Osteoblast (primary cell): ENCODE data around the gene PHF23. TPM values are rescaled to one million over a fixed set of nuclear protein-coding genes. Genes with fewer than 3 reads are reported as not detected.

Source experiments
- DNase-seq: peaks from one replicate; pipeline ENCODE4 v3.0.0; 2011; ENCODE audit warnings: low spot score, mixed read lengths; ENCODE audit not compliant: insufficient read length; ENCODE audit errors: missing footprints
- H2AFZ ChIP-seq: 2 replicates; pipeline ENCODE4 v1.6.0; 2011; ENCODE audit warnings: mild to moderate bottlenecking, low read length
- H3K27ac ChIP-seq: 2 replicates; pipeline ENCODE4 v1.5.1; 2011; ENCODE audit warnings: mild to moderate bottlenecking, low read depth, low read length, moderate library complexity
- H3K27me3 ChIP-seq: 2 replicates; pipeline ENCODE4 v1.6.0; 2012; ENCODE audit warnings: mild to moderate bottlenecking, control low read depth, inconsistent platforms, low read length, moderate library complexity; ENCODE audit not compliant: insufficient read depth
- H3K36me3 ChIP-seq: 2 replicates; pipeline ENCODE4 v1.5.1; 2011; ENCODE audit warnings: mild to moderate bottlenecking, low read length, control low read depth, moderate library complexity; ENCODE audit not compliant: insufficient read depth
- H3K4me1 ChIP-seq: 2 replicates; pipeline ENCODE4 v1.5.1; 2011; ENCODE audit warnings: mild to moderate bottlenecking, low read length, control low read depth, moderate library complexity; ENCODE audit not compliant: insufficient read depth
- H3K4me2 ChIP-seq: 2 replicates; pipeline ENCODE4 v1.6.0; 2011; ENCODE audit warnings: mild to moderate bottlenecking, low read length; ENCODE audit not compliant: insufficient read depth
- H3K4me3 ChIP-seq: fragments of 200-600 bp; sonication (generic); 3 replicates; pipeline ENCODE4 v1.5.1; 2012; ENCODE audit warnings: mild to moderate bottlenecking, low read length, inconsistent platforms; ENCODE audit not compliant: insufficient read depth
- H3K79me2 ChIP-seq: 2 replicates; pipeline ENCODE4 v1.6.0; 2012; ENCODE audit warnings: mild to moderate bottlenecking, low read length, control low read depth, inconsistent platforms; ENCODE audit not compliant: insufficient read depth
- H3K9me3 ChIP-seq: 2 replicates; pipeline ENCODE4 v1.5.1; 2011; ENCODE audit warnings: low read depth, low read length, control low read depth
- H4K20me1 ChIP-seq: 2 replicates; pipeline ENCODE4 v1.6.0; 2012; ENCODE audit warnings: mild to moderate bottlenecking, low read length, control low read depth; ENCODE audit not compliant: insufficient read depth
- CTCF ChIP-seq: IDR thresholded peaks from 2 replicates; pipeline ENCODE4 v1.5.1; 2011; ENCODE audit warnings: mild to moderate bottlenecking, low read depth, low read length, moderate library complexity; ENCODE audit errors: extremely low read depth
- total RNA-seq: library from RNA; depleted of rRNA; stranded (reverse); fragments of >200 nt; gene quantifications from 2 replicates; pipeline ENCODE4 v1.2.3, GENCODE V29; 2012

The PHF23 gene
- total RNA-seq, 1 donor: 53.2 TPM

GRCh38 chr17:7223375-7223774 lies 15.9 kb downstream of the PHF23 start:
- no peak for TF ChIP-seq CTCF
- H3K4me2 ChIP-seq: no peak overlapping the region
- DNase-seq: no peak
- H3K27ac ChIP-seq: no peak overlapping the region
- peaks cover 66% of the 10 kb centered on the region for H3K36me3 ChIP-seq
- peaks cover 21% of the 10 kb centered on the region for H3K4me1 ChIP-seq
- H4K20me1 ChIP-seq: peaks cover 48% of the 10 kb centered on the region
- peaks cover 42% of the 10 kb centered on the region for H3K79me2 ChIP-seq
- H3K9me3 ChIP-seq: no peaks in the 10 kb centered on the region
- H3K27me3 ChIP-seq: no peaks in the 10 kb centered on the region
- H3K4me3 ChIP-seq: no peak overlapping the region
- H2AFZ ChIP-seq: no peak overlapping the region

GRCh38 chr17:7222972-7223292 lies 16.3 kb downstream of the PHF23 start:
- H3K27me3 ChIP-seq: no peaks in the 10 kb centered on the region
- H3K27ac ChIP-seq: no peak overlapping the region
- H3K4me1 ChIP-seq: peaks cover 26% of the 10 kb centered on the region
- no peak overlapping the region for H2AFZ ChIP-seq
- peaks cover 48% of the 10 kb centered on the region for H4K20me1 ChIP-seq
- H3K79me2 ChIP-seq: peaks cover 39% of the 10 kb centered on the region
- no peak for TF ChIP-seq CTCF
- no peaks in the 10 kb centered on the region for H3K9me3 ChIP-seq
- no peak overlapping the region for H3K4me2 ChIP-seq
- H3K4me3 ChIP-seq: no peak overlapping the region
- H3K36me3 ChIP-seq: peaks cover 62% of the 10 kb centered on the region
- DNase-seq: no peak

GRCh38 chr17:7222093-7222971 lies 16.9 kb downstream of the PHF23 start:
- Histone ChIP-seq H3K4me2 (no peak overlapping the region), H3K27me3 (no peaks in the 10 kb centered on the region), H3K27ac (no peak overlapping the region), H3K9me3 (no peaks in the 10 kb centered on the region), H3K79me2 (peaks cover 39% of the 10 kb centered on the region), H3K4me3 (no peak overlapping the region), H3K4me1 (peaks cover 30% of the 10 kb centered on the region), H2AFZ (no peak overlapping the region), H3K36me3 (peaks cover 57% of the 10 kb centered on the region), H4K20me1 (peaks cover 46% of the 10 kb centered on the region)
- DNase-seq: no peak
- no peak for TF ChIP-seq CTCF

- Histone ChIP-seq H3K9me3 (no peaks in the 10 kb centered on the region), H3K4me2 (peak overlapping the region; percentile 99), H3K27me3 (no peaks in the 10 kb centered on the region), H3K27ac (peak overlapping the region; percentile 94), H3K79me2 (peaks cover 42% of the 10 kb centered on the region), H3K36me3 (peaks cover 50% of the 10 kb centered on the region), H3K4me3 (peak overlapping the region; percentile 97), H2AFZ (no peak overlapping the region), H4K20me1 (peaks cover 46% of the 10 kb centered on the region), H3K4me1 (peaks cover 35% of the 10 kb centered on the region)
- no peak for DNase-seq
- TF ChIP-seq CTCF: no peak
Measured at GRCh38 chr17:7221278-7222092, 17.8 kb downstream of the PHF23 start.
